Skeletal muscle tissue (tissue), 4 donors: ENCODE results near the gene YIF1A. TPM values are rescaled to one million over a fixed set of nuclear protein-coding genes. Genes with fewer than 3 reads are reported as not detected.

Experiments used
- H3K27ac ChIP-seq: one replicate; pipeline ENCODE4 v1.7.0; 2013; ENCODE audit warnings: mild to moderate bottlenecking, low read depth, low read length, inconsistent platforms
- H3K27me3 ChIP-seq, 3 donors: one replicate each; pipeline ENCODE4 v1.7.0; 2013; ENCODE audit warnings: low read length in 3 of 3; ENCODE audit not compliant: control insufficient read depth in 3 of 3, insufficient read depth in 3 of 3
- H3K36me3 ChIP-seq, 3 donors: one replicate each; pipeline ENCODE4 v1.7.0; 2013; ENCODE audit warnings: low read length in 3 of 3; ENCODE audit not compliant: control insufficient read depth in 3 of 3, insufficient read depth in 3 of 3
- H3K4me1 ChIP-seq, 3 donors: one replicate each; pipeline ENCODE4 v1.7.0; 2013; ENCODE audit warnings: low read length in 3 of 3, mild to moderate bottlenecking in 3 of 3; ENCODE audit not compliant: control insufficient read depth in 3 of 3, insufficient read depth in 3 of 3
- H3K4me3 ChIP-seq, 3 donors: one replicate each; pipeline ENCODE4 v1.7.0; 2013; ENCODE audit warnings: low read length in 3 of 3
- H3K9ac ChIP-seq, 3 donors: one replicate each; pipeline ENCODE4 v1.7.0; 2013; ENCODE audit warnings: low read length in 3 of 3, mild to moderate bottlenecking in 3 of 3, moderate library complexity in 2 of 3, low read depth in 1 of 3
- H3K9me3 ChIP-seq, 3 donors: one replicate each; pipeline ENCODE4 v1.7.0; 2013; ENCODE audit warnings: low read length in 3 of 3; ENCODE audit not compliant: control insufficient read depth in 3 of 3
- total RNA-seq: library from RNA; depleted of rRNA; stranded (reverse); fragments of >200 nt; gene quantifications from one replicate; pipeline ENCODE4 v1.2.3, GENCODE V29; 2014
- donor health status: Osteomylitis.

YIF1A gene, protein sequence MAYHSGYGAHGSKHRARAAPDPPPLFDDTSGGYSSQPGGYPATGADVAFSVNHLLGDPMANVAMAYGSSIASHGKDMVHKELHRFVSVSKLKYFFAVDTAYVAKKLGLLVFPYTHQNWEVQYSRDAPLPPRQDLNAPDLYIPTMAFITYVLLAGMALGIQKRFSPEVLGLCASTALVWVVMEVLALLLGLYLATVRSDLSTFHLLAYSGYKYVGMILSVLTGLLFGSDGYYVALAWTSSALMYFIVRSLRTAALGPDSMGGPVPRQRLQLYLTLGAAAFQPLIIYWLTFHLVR
- 57.4 TPM for total RNA-seq

DNA sequence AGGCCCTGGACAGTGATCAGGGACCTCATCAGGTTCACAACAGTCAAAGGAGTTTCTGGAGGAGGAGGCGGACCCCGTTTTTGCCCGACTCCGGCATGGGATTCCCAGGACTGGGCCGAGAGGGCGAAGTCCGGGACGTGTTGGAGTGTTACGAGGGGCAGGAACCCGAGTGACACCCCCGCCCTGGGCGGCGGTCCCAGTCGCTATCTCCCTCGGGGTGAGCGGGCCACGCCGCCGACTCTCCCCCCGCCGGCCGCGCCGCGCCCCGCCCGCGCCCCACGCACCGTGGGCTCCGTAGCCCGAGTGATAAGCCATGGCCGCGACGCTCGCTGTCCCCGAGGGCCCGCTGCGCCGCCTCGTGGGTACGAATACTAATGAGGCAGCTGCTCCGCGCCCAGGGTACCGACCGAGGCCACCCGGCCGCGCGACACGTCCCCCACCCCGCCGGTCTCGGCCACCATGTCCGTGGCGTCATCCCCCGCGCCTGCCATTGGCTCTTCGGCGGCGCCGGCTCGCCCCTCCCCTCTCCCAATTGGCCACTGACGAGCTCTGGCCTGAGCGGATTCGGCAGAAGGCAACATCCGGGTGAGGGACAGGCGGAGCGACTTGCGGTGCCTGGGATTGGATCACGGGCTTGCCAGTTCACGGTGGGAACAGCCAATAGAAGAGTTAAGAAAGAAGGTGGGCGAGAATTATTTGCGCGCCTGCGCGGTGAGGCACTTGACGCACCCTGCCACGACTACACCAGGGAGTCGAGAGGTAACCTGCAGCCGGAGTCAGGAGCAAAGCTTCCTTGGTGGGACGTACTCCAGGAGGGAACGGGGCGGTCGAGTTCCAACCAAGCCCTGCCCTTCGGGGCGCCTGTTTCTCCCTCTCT lies at the start of gene YIF1A:
TSS of gene YIF1A (minus strand) at position 473 of the 877 bp plus-strand sequence. CDS start at position 315, 158 bp downstream.
- Histone ChIP-seq H3K9me3 (no peaks in the 10 kb centered on the region), H3K36me3 (peaks cover 17 to 21% (median 17%) of the 10 kb centered on the region in 3 donors), H3K27me3 (peaks cover 19 to 25% (median 22%) of the 10 kb centered on the region in 3 donors), H3K4me3 (peak within 1 kb of the TSS; percentile 93 to 99 (median 95)), H3K4me1 (peaks cover 16 to 50% (median 40%) of the 10 kb centered on the region in 3 donors), H3K9ac (peak within 1 kb of the TSS; percentile 86 to 93 (median 92)), H3K27ac (peak within 1 kb of the TSS; percentile 96)

DNA sequence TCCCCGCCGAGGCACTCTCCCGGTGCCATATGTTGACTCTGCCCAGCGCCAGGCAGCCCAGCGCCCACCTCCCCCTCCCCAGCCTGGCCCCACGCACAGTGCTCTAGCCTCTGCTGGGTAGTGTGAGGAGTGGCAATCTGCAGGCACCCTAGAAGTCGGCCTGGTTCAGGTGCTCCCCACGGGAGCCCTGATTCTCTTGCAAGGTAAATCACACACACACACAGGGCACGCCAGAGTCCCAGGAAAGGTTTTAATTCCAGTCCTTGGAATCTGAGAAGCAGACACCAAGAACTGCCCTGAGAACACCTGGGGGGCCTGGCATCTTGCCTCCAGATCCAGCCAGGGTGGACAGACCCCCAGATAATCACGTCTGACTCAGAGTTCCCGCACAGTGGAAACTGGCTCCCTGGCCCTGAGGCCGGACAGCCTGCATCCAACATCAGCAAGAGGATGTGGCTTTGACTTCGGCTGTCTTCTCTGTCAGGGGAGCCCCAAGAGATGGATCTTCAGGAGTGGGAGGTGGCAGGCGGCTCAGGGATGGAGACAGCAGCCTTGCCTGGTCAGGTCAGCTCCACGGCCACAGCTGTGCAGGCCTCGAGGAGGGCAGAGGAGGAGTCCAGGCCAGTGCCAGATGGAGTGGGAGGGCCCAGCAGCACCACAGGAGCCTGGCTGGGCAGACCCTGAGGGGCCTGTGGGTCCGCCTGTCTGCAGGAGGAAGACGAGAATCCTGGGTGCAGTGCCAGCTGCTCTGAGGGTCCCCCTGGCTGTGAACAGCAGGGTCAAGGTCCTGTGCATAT lies 48.4 kb upstream of the YIF1A start:
- Histone ChIP-seq H3K4me3 (peak overlapping the region in 1 of 3 donors; percentile 75), H3K4me1 (peaks cover 24 to 37% (median 35%) of the 10 kb centered on the region in 3 donors), H3K27ac (peak overlapping the region; percentile 70), H3K9me3 (no peaks in the 10 kb centered on the region), H3K9ac (peak overlapping the region; percentile 33 to 54 (median 52)), H3K36me3 (peaks cover 42 to 59% (median 56%) of the 10 kb centered on the region in 3 donors), H3K27me3 (no peaks in the 10 kb centered on the region)

DNA sequence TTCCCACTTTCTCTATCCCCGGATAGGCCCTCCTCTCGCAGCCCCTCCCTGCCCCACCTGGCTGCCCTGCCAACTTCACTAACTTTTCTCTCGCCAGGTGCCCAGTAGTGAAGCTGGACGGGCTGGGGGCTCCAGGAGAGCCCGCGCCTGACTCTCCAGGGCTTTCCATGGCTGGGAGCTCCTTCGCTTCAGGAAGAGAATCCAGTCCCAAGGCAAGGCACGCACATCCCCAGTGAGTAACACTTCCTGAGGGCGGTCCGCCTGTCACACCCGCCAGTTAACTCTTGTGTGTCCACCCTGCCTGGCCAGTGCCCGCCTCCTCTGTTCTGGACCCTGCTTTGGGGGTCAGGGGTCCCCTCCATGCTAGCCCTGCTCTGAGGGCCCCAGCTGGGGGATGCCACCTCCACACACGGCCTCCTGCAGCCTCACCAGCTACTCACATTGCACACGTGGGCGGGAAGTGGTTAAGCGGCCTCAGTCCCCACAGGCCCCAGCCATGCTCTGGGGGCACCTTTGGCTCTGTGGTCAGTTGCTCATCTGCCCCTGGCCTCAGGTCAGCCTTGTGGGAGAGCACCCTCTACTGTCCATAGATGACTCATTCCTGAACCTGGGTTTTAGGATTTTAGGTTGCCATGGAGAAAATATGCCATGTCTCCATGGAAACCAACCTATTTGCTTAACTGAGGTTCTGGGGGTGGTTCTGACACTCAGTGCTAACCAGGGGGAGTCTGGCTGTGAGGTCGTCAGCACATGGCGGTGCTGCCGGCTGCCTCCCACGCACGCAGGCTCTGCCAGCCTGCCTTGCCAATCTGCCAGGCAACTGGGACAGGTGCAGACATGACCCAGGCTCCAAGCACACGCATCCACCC lies 47.5 kb upstream of the YIF1A start, which contains the start of gene RIN1:
TSS of gene RIN1 (minus strand) at position 201 of the 869 bp plus-strand sequence. CDS start at position 169, 32 bp downstream.
- Histone ChIP-seq H3K27ac (peak within 1 kb of the TSS; percentile 70), H3K4me1 (peaks cover 24 to 37% (median 35%) of the 10 kb centered on the region in 3 donors), H3K9ac (peak within 1 kb of the TSS; percentile 72 to 89 (median 81)), H3K4me3 (peak within 1 kb of the TSS; percentile 73 to 80 (median 75)), H3K9me3 (no peaks in the 10 kb centered on the region), H3K36me3 (peaks cover 35 to 54% (median 53%) of the 10 kb centered on the region in 3 donors), H3K27me3 (no peaks in the 10 kb centered on the region)

DNA sequence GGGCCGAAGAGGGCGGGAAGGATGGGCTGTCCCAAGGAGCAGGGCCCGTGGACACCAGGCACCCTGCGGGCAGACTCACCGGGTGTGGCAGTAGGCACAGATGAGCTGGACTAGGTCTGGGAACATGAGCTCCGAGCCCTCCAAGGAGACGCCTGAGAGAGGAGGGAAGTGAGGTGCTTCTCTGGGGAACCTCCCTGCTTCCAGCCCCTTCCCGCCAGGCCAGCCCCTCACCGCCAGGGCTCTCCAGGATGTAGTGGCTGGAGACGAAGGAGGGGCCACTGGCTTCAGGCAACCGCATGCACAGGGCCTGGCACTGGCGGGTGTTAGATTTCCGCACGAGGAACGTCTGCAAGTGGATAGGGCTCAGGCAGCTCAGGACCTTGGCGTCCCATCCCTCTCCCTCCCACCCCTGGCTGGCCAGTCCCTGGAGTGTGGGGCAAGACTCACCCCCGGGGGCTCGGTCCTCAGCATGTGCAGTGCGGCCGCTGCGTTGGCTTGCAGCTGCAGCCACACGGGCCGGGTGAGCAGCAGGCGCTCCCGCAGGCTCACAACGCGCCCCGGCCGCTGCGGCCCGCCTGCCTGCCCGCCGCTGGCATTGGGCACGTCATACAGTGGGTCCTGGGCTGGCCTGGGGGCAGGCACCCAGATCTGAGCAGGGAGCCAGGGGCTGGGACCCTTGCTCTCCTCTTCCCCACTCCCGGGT lies 46.7 kb upstream of the YIF1A start:
- Histone ChIP-seq H3K27me3 (no peaks in the 10 kb centered on the region), H3K4me1 (peaks cover 24 to 37% (median 35%) of the 10 kb centered on the region in 3 donors), H3K9me3 (no peaks in the 10 kb centered on the region), H3K27ac (peak overlapping the region; percentile 70), H3K4me3 (peak overlapping the region; percentile 73 to 80 (median 75)), H3K9ac (peak overlapping the region; percentile 72 to 89 (median 81)), H3K36me3 (peaks cover 27 to 46% (median 45%) of the 10 kb centered on the region in 3 donors)

DNA sequence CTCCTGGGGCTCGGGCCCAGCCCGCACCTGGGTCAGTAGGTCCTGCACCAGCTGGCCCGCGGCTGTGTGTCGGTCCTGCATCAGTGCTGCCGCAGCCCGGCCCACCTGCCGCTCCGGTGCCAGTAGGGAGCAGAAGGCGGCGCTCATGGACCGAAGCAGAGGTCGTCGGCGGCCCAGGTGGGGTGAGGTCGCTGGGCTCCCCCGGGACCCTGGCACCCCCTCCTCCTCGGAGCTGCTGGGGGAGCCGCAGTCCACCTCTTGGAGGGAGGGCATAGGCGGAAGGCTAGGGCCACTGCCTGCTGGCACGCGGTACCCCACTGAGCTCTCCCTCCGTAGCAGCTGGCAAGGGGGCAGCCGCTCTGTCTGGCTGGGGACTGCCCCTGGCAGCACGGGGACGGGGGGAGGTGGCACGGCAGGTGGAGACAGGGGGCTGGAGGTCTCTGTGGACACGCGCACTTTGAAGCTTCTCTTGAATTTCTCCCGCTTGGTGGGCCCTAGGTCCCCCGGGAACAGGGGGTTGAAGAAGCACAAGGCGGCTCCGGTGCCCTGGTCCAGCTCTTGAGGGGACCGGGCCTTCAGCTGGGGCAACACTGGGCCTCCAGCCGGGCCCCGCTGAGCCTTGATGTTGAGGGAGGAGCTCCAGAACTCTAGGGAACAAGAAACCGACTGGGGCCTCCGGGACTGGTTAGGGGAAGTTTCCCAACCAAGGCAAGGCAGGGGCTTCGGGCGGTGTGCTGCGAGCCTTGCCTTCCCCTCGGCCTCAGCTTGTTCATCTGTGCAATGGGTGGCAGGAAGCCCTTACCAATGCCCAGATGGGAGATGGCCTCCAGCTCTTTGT lies 45.9 kb upstream of the YIF1A start:
- H3K36me3 ChIP-seq = peaks cover 19 to 37% (median 36%) of the 10 kb centered on the region in 3 donors
- H3K9ac ChIP-seq = peak overlapping the region; percentile 72 to 89 (median 81)
- H3K4me3 ChIP-seq = peak overlapping the region in 2 of 3 donors; percentile 73 to 75
- no peaks in the 10 kb centered on the region for H3K27me3 ChIP-seq
- H3K4me1 ChIP-seq = peaks cover 24 to 37% (median 35%) of the 10 kb centered on the region in 3 donors
- no peaks in the 10 kb centered on the region for H3K9me3 ChIP-seq
- no peak overlapping the region for H3K27ac ChIP-seq

DNA sequence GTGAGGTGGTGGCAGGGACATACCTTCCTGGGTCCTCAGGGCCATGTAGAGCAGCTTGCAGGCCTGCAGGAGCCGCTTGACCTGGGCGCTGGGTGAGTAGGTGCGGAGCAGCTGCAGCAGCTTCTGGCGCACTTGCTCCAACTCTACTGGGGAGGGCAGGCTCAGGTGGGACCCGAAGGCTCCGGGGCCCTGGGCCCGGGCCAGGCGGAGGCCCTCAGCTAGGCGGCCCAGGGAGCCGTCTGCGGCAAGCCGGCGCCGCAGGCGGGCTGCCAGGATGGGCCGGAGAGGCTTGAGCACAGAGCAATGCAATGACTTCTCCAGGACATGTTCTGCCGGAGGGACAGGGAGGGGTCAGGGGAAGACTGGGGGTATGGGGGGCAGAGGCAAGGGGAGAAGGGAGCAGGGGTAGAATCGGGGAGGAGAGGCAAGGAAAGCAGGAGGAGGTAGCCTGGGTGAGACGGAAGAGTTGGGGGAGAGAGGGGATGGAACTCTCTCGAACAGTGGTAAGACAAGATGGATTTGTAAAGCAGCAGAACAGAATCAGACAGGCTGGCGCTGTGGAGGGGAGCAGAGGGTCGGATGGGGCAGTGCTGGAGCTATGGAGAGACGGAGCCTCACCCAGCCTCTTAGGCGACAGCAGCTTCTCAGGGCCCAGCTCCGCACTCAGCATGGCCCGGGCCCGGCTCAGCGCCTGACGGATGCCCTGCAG lies 45.1 kb upstream of the YIF1A start:
- Histone ChIP-seq H3K4me1 (peaks cover 24 to 37% (median 37%) of the 10 kb centered on the region in 3 donors), H3K9ac (no peak overlapping the region), H3K4me3 (no peak overlapping the region), H3K9me3 (no peaks in the 10 kb centered on the region), H3K36me3 (peaks cover 11 to 31% (median 31%) of the 10 kb centered on the region in 3 donors), H3K27ac (no peak overlapping the region), H3K27me3 (no peaks in the 10 kb centered on the region)

DNA sequence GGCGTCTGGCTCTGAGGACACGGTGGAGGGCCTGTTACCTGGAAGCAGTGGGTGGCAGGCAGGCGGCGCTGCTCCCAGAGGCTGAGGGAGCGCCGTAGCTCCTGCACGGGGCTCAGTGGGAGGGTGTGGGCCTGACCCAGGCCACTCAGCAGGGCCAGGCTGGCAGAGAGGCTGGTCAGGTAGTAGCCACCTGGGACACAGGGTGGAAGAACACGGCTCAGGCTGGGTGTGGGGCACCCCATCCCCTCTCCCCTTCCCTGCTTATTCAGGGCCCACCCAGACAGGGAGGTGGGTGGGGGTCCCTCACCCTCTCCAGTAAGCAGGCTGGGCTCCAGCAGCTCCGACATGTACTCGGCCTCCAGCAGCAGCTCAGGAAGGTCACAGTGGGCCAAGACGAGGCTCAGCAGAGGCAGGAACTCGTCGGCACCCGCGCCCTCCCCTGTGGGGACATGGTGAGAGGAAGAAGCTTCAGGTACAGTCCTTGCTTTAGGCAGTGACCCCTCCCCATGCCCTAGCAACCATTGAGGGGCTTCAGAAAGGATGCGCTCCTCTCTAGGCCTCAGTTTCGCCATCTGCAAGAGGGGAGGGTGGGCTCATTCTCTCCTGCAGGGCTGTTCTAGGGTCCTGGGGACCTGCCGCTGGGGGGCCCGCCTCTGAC lies 44.4 kb upstream of the YIF1A start:
- no peaks in the 10 kb centered on the region for H3K9me3 ChIP-seq
- H3K4me1 ChIP-seq = peaks cover 28 to 44% (median 43%) of the 10 kb centered on the region in 3 donors
- H3K9ac ChIP-seq = no peak overlapping the region
- peaks cover 6 to 26% (median 24%) of the 10 kb centered on the region in 3 donors for H3K36me3 ChIP-seq
- H3K27me3 ChIP-seq = no peaks in the 10 kb centered on the region
- no peak overlapping the region for H3K27ac ChIP-seq
- H3K4me3 ChIP-seq = no peak overlapping the region
